DND-41 (cell line): Measurements from ENCODE around the gene CPN2.

Experiments used
- CTCF ChIP-seq: IDR thresholded peaks from 2 replicates; pipeline ENCODE4 v1.5.1; 2012; ENCODE audit warnings: borderline replicate concordance, low read length, moderate library complexity, mild to moderate bottlenecking; ENCODE audit not compliant: poor library complexity, severe bottlenecking; ENCODE audit errors: extremely low read depth
- EZH2 ChIP-seq: IDR thresholded peaks from 3 replicates; pipeline ENCODE4 v1.6.1; 2012; ENCODE audit warnings: borderline replicate concordance, low read depth, mild to moderate bottlenecking, moderate library complexity, low read length, inconsistent platforms; ENCODE audit not compliant: severe bottlenecking

DNA sequence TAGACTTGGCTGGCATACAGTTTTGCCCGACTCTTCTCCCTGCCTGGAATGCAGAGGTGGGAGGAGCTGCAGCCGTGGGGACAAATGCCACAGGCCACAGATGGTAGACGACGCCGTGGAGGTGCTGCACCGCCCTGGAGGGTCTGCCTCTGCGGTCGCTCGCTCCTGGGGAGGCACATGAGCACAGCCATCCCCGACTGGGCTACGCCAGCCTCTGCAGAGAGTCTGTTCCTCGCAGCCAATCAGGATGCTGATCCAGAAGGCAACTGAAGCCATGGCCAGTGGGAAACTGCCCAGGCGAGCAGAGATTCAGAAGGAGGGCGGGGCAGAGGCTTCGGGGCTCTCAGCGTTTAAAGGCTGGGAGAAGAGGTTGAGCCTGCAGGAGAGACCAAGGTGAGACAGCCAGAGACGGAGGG lies 30.3 kb upstream of the CPN2 start:
- TF ChIP-seq CTCF, result no peak
- TF ChIP-seq EZH2, result no peak
